Mammary epithelial cell (primary cell): Measurements from ENCODE around the gene PRIM2.
"Not testable (repeated sequence)": the region's sequence is repeated elsewhere in the genome, so short reads cannot be mapped to it uniquely, and the experiment has no call there.

ENCODE experiments used
- CTCF ChIP-seq, 2 donors: IDR thresholded peaks in 1 of 2; conservative IDR thresholded peaks in 1 of 2; 2 replicates each; pipeline ENCODE4 v1.5.1; 2011 to 2012; ENCODE audit warnings: inconsistent platforms in 2 of 2, low read length in 2 of 2, mild to moderate bottlenecking in 2 of 2, control low read depth in 1 of 2, low read depth in 1 of 2; ENCODE audit not compliant: insufficient read depth in 1 of 2; ENCODE audit errors: extremely low read depth in 1 of 2
- EZH2 ChIP-seq: IDR thresholded peaks from 2 replicates; pipeline ENCODE4 v1.6.1; 2012; ENCODE audit warnings: low read length, inconsistent platforms, borderline replicate concordance

GRCh38 chr6:57496251-57496650 lies 178.8 kb downstream of the PRIM2 start:
- TF ChIP-seq CTCF (conservative IDR thresholded peaks at IDR 0.05 in 1 of 2, IDR thresholded peaks at IDR 0.05 in 1 of 2; ENCODE audit: extremely low read depth in 1 of 2, insufficient read depth in 1 of 2, low read depth in 1 of 2, low read length in 2 of 2); EZH2: not testable (repeated sequence)
